NCI-H1417 (cell line): ENCODE data around the gene IQCF5.
"Not testable (repeated sequence)": the region's sequence is repeated elsewhere in the genome, so short reads cannot be mapped to it uniquely, and the experiment has no call there.

Experiments used
- DNase-seq, 3 experiments: peaks; one replicate each; lab custom pipeline; 2025; lab: John Stamatoyannopoulos, UW

The IQCF5 gene

GRCh38 chr3:51875501-51875900, at the start of gene IQCF5:
Gene IQCF5 (minus strand): TSS chr3:51875601. CDS start chr3:51875531, 70 bp downstream.
- DNase-seq = no peak

GRCh38 chr3:51921081-51921578, 45.7 kb upstream of the IQCF5 start:
- no peak for DNase-seq

GRCh38 chr3:51916418-51916817, 41.0 kb upstream of the IQCF5 start:
- DNase-seq = no peak

GRCh38 chr3:51908026-51908425, 32.6 kb upstream of the IQCF5 start:
- no peak for DNase-seq

GRCh38 chr3:51904034-51904823, 28.8 kb upstream of the IQCF5 start:
- DNase-seq = no peak

GRCh38 chr3:51902361-51902760, 27.0 kb upstream of the IQCF5 start:
- DNase-seq = not testable (repeated sequence)

GRCh38 chr3:51900043-51900442, 24.6 kb upstream of the IQCF5 start:
- not testable (repeated sequence) for DNase-seq

- no peak for DNase-seq
Observed at GRCh38 chr3:51897391-51897790, 22.0 kb upstream of the IQCF5 start.

- no peak for DNase-seq
Observed at GRCh38 chr3:51896607-51897305, 21.4 kb upstream of the IQCF5 start.

- no peak for DNase-seq
Observed at GRCh38 chr3:51894939-51895338, 19.5 kb upstream of the IQCF5 start.

GRCh38 chr3:51894391-51894790, 19.0 kb upstream of the IQCF5 start:
- DNase-seq = no peak

- no peak for DNase-seq
Observed at GRCh38 chr3:51891242-51892039, 16.0 kb upstream of the IQCF5 start.

GRCh38 chr3:51888463-51889105, 13.2 kb upstream of the IQCF5 start:
- no peak for DNase-seq

- DNase-seq = no peak
Observed at GRCh38 chr3:51887620-51888019, 12.2 kb upstream of the IQCF5 start.

GRCh38 chr3:51886447-51886846, 11.0 kb upstream of the IQCF5 start:
- DNase-seq = no peak

- no peak for DNase-seq
Observed at GRCh38 chr3:51879937-51880336, 4.5 kb upstream of the IQCF5 start.

- no peak for DNase-seq
Observed at GRCh38 chr3:51876186-51876585, 785 bp upstream of the IQCF5 start.

- DNase-seq = no peak
Observed at GRCh38 chr3:51874889-51875288, 512 bp downstream of the IQCF5 start.

GRCh38 chr3:51874411-51874810, 990 bp downstream of the IQCF5 start:
- DNase-seq = no peak

GRCh38 chr3:51873876-51874275, 1.5 kb downstream of the IQCF5 start:
- no peak for DNase-seq

- no peak for DNase-seq
Observed at GRCh38 chr3:51873253-51873766, 2.1 kb downstream of the IQCF5 start.

GRCh38 chr3:51869304-51869703, 6.1 kb downstream of the IQCF5 start:
- DNase-seq = no peak
